Activated naive CD4-positive, alpha-beta T cell treated with anti-CD3 and anti-CD28 coated beads, Interleukin-2, amount 10 ng/mL, durations not matched to agents 7 days and 5 days (primary cell): ENCODE data around the gene KCNJ18.
"Not testable (repeated sequence)": the region's sequence is repeated elsewhere in the genome, so short reads cannot be mapped to it uniquely, and the experiment has no call there.

Experiments used
- CTCF ChIA-PET: fragments of 350-600 bp; sonication (Branson Sonifier 250); formaldehyde crosslinking; loops from one replicate; lab custom pipeline; 2021; ENCODE audit warnings: antibody characterized with exemption; lab: Charles Lee
- DNase-seq: peaks from one replicate; pipeline ENCODE4 v3.0.0-alpha.2; 2020
- H3K27ac Mint-ChIP-seq: one replicate; pipeline ENCODE4 v1.8.0; 2021; ENCODE audit warnings: mild to moderate bottlenecking, moderate library complexity, mixed read lengths
- H3K27me3 Mint-ChIP-seq: one replicate; pipeline ENCODE4 v1.8.0; 2021; ENCODE audit warnings: mild to moderate bottlenecking, mixed read lengths
- H3K36me3 Mint-ChIP-seq: one replicate; pipeline ENCODE4 v1.8.0; 2021; ENCODE audit warnings: mixed read lengths
- H3K4me1 Mint-ChIP-seq: one replicate; pipeline ENCODE4 v1.8.0; 2021; ENCODE audit warnings: mixed read lengths
- H3K4me3 Mint-ChIP-seq: one replicate; pipeline ENCODE4 v1.8.0; 2021; ENCODE audit warnings: mild to moderate bottlenecking, moderate library complexity, mixed read lengths
- H3K9me3 Mint-ChIP-seq: one replicate; pipeline ENCODE4 v1.8.0; 2021; ENCODE audit warnings: mixed read lengths

Gene KCNJ18

DNA sequence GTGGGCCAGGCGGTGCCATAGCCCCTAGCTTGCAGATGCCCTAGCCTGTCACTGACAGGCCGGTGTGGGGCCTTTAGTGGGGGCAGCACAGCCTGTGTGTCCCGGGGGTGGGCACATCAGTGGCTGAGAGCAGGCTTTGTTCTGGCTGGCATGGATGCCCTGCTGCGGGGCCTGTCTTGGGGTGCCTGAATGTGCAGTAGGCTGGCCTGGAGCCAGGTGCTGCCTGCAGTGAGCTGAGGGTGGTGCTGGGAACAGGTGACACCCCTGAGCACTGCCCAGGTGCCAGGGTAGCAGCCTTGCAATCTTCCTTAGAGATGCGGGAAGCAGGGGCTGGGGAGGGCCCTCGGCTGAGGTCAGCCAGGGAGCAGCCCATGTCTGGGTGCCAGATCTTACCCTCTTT, 8.8 kb downstream of the KCNJ18 start:
- H3K4me3 Mint-ChIP-seq, CTCF ChIA-PET: not testable (repeated sequence)
- H3K9me3 Mint-ChIP-seq = peaks cover 10% of the 10 kb centered on the region

DNA sequence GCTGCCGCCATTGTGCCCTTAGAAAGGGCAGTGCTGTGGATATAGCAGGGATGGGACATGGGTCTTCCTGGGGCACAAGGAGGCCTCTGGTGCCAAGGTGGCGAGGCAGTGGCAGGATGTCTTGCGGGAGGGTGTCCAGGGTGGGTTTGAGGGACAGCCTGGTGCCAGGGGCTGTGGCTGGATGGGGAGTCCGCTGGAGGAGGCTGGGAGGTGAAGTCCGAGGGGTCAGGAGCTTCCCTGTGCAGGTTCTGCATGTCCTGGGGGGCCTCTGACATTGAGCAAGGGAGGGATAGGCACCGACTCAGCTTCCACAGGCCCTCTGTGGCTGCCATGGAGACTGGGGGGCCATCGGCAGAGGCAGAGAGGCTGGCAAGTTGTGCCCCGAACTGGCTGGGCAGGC, 9.7 kb downstream of the KCNJ18 start:
- H3K36me3 Mint-ChIP-seq, H3K9me3 Mint-ChIP-seq, H3K27me3 Mint-ChIP-seq, DNase-seq, H3K4me3 Mint-ChIP-seq, CTCF ChIA-PET, H3K27ac Mint-ChIP-seq, H3K4me1 Mint-ChIP-seq: not testable (repeated sequence)

More for the DNA sequence above, 8.8 kb downstream of the KCNJ18 start:
- not testable (repeated sequence) for H3K27ac Mint-ChIP-seq, H3K36me3 Mint-ChIP-seq, H3K4me1 Mint-ChIP-seq, H3K27me3 Mint-ChIP-seq, DNase-seq

DNA sequence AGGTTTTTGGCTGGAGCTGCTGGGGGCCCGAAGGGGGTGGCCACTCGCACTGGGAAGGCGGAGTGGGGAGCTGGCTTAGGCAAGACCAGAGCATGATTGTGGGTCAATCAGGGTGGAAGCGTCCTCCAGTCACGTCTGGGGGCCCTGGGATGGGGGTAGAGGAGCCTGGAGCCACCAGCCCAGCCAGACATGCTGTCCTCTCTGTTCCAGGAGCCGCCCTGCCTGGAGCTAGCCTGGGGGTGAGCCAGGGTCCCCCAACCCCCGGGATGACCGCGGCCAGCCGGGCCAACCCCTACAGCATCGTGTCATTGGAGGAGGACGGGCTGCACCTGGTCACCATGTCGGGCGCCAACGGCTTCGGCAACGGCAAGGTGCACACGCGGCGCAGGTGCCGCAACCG, 10.2 kb downstream of the KCNJ18 start:
- DNase-seq, H3K4me1 Mint-ChIP-seq, H3K4me3 Mint-ChIP-seq, H3K9me3 Mint-ChIP-seq, H3K27ac Mint-ChIP-seq, H3K27me3 Mint-ChIP-seq, CTCF ChIA-PET, H3K36me3 Mint-ChIP-seq: not testable (repeated sequence)

DNA sequence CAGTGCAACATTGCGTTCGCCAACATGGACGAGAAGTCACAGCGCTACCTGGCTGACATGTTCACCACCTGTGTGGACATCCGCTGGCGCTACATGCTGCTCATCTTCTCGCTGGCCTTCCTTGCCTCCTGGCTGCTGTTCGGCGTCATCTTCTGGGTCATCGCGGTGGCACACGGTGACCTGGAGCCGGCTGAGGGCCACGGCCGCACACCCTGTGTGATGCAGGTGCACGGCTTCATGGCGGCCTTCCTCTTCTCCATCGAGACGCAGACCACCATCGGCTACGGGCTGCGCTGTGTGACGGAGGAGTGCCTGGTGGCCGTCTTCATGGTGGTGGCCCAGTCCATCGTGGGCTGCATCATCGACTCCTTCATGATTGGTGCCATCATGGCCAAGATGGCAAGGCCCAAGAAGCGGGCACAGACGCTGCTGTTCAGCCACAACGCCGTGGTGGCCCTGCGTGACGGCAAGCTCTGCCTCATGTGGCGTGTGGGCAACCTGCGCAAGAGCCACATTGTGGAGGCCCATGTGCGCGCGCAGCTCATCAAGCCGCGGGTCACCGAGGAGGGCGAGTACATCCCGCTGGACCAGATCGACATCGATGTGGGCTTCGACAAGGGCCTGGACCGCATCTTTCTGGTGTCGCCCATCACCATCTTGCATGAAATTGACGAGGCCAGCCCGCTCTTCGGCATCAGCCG, 10.8 kb downstream of the KCNJ18 start:
- H3K36me3 Mint-ChIP-seq, DNase-seq, H3K27ac Mint-ChIP-seq, H3K4me1 Mint-ChIP-seq, H3K4me3 Mint-ChIP-seq, CTCF ChIA-PET, H3K27me3 Mint-ChIP-seq: not testable (repeated sequence)
- peaks cover 10% of the 10 kb centered on the region for H3K9me3 Mint-ChIP-seq

DNA sequence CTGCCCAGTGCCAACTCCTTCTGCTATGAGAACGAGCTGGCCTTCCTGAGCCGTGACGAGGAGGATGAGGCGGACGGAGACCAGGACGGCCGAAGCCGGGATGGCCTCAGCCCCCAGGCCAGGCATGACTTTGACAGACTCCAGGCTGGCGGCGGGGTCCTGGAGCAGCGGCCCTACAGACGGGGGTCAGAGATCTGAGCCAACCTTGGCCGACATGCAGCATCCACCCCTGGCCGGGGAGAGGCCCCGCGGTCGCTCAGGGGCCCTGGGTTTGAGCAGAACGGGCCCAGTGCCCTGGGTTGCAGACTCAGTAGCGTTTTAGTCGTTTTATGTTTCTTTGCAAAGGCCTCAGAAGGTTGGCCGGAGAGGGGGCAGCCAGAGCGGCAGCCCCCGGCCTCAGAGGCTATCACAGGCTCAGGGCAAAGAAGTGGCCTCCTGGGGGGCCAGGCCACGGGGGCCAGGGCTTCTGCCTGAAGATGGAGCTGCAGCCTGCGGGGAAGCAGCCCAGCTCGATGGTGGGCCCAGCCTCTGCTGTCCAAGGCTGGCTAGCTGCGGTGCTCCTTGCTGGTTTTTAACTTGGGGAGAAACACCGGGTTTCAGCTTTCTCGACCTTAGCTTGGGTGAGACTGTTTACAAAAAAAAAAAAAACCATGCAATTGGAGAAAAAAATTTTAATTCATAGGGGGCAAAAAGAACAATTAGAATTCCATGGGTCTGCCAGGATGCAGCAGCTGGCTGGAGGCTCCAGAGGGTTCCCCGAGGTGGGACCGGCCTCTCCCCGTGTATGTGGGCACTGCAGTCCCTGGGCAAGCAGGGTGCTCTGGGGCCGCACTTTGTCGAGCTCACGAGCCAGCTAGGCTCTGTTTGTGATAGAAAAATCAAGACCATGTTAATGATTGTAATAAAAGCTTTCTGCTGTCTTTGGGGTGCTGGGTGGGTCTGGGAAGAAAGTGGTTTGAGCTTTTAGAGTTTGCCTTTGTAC, 11.9 kb downstream of the KCNJ18 start:
- H3K4me1 Mint-ChIP-seq, DNase-seq, H3K27me3 Mint-ChIP-seq, H3K4me3 Mint-ChIP-seq, H3K27ac Mint-ChIP-seq, H3K36me3 Mint-ChIP-seq, CTCF ChIA-PET: not testable (repeated sequence)
- peaks cover 10% of the 10 kb centered on the region for H3K9me3 Mint-ChIP-seq

DNA sequence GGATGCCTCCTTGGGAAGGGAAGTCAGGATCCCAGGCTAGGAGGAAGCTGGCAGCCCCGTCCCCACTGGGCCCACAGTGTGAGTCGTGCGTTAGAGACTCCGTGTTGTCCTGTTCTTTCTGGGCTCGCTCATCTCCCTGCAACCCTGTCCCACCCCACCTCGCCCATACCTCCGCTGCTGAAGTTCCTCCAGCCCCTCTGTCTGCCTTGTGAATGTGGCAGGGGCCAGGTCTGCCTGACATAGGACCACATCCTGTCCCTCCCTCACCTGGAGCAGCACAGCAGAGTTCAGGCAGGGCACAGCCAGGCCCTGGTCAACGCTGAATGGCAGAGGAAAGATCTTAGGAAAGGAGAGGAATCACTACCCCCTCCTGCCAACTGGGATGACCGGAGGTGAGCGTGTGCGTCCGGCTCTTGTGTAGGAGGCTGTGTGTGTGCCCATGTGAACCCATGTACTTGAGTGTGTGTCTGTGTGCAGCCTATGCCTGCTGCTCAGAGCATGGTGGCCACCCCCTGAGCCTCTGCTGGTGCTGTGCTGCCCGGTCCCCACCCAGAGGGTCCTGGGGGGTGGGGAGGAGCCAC, 12.8 kb downstream of the KCNJ18 start:
- no peak for DNase-seq
- no peaks in the 10 kb centered on the region for H3K27me3 Mint-ChIP-seq
- no peak overlapping the region for H3K4me3 Mint-ChIP-seq
- peaks cover 10% of the 10 kb centered on the region for H3K9me3 Mint-ChIP-seq
- no peaks in the 10 kb centered on the region for H3K4me1 Mint-ChIP-seq
- no peaks in the 10 kb centered on the region for H3K36me3 Mint-ChIP-seq
- CTCF ChIA-PET = no interaction called here
- no peak overlapping the region for H3K27ac Mint-ChIP-seq

DNA sequence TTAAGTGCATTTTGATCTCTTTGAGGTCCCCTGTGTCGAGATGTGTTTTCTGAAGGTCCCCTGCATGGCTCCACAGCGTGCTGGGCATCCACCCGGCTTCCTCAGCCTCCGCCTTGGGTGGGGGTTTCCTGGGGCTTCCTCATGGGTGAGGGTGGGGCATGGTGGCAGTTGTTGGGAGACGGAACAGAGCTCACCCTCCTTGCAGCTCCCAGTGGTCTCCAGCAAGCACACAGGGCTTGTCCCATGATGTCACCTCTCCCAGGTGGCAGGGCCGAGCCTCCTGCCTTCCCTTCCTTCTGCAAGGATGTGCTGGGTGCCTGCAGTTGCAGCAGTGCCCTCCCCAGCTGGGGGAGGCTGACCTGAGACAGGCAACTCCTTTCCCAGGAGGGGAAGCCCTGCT, 13.4 kb downstream of the KCNJ18 start:
- H3K9me3 Mint-ChIP-seq = peaks cover 10% of the 10 kb centered on the region
- H3K36me3 Mint-ChIP-seq, H3K27me3 Mint-ChIP-seq, H3K27ac Mint-ChIP-seq, CTCF ChIA-PET, H3K4me1 Mint-ChIP-seq, H3K4me3 Mint-ChIP-seq, DNase-seq: not testable (repeated sequence)

DNA sequence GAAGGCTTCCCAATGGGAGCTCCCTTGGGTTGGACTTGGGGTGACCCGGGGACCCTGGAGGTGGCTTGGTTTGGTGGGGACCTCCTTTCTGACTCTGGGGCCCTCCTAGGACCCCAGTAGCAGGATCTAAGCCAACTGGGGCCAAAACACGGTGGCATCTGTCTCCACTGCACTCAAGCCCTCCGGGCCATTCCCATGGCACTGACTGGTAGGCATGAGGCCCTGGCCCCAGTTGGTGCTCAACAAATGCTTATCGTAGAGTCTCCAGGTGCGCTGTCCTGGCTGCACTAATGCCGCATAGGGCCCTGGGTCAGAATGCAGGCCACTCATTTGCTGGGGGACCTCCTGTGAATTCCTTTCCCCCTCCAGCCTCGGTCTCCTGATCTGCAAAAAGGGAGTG, 14.2 kb downstream of the KCNJ18 start:
- H3K4me3 Mint-ChIP-seq, H3K4me1 Mint-ChIP-seq, H3K27ac Mint-ChIP-seq, CTCF ChIA-PET, DNase-seq, H3K36me3 Mint-ChIP-seq, H3K27me3 Mint-ChIP-seq: not testable (repeated sequence)
- H3K9me3 Mint-ChIP-seq = peaks cover 10% of the 10 kb centered on the region

DNA sequence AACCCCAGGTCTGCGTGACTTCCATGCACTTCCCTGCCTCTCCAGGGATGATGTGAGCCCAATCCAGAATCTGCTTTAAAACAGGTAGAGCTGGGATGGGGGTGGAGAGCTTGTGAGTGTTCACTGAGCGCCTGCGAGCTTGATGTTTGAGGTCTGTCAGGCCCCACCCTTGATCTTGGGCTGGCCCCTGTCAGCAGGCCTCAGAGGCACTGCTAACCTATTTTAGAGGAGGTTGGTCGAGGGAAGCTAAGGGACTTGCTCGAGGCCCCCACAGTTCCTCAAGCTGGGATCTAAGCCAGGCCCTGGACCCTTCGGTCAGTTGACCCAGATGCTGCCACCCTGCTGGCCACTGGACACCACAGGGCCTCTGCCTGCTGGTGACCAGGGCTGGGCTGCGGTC, 14.8 kb downstream of the KCNJ18 start:
- H3K4me1 Mint-ChIP-seq, CTCF ChIA-PET, H3K36me3 Mint-ChIP-seq, H3K27ac Mint-ChIP-seq, H3K27me3 Mint-ChIP-seq, H3K4me3 Mint-ChIP-seq, DNase-seq: not testable (repeated sequence)
- H3K9me3 Mint-ChIP-seq = peaks cover 13% of the 10 kb centered on the region

DNA sequence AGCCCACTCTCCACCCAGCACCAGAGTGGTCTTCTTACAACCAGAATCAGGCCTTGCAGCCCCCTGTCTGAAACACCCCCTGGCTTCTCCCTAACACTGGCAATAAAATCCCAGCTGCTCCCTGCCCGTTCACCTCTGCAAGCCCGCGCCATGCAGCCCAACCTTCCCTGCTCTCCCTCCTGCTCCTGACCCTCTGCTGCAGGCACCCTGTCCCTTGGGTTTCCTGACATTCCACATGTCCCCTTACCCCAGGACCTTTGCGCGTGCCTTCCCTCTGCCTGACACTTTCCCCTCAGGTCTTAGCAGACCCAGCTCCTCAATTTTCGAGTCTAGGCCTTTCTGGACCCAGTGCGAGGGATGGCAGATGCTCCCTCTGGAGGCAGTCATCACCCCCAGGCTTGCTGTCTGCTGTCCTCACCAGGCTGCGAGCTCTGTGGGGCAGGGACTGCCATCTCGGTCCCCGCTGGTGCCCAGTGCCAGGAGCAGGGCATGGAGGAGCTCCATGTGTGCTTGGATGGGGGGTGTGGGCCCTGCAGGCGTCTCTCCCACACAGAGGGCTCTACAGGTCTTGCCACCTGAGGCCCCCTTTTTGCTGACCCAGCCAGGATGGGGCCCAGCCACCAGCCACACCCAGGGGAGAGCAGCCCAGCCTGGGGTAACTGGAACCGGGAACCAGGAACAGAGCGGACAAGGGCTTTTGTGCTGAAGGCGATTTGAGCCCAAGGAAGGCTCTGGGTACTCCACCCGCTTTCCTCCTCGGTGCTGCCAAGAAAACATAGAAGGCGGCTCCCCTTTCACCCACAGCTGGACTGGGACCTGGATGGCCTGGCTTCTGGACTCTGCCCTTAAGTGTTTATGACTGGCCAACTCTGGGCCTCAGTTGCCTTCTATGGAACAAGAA, 15.6 kb downstream of the KCNJ18 start:
- DNase-seq, CTCF ChIA-PET, H3K36me3 Mint-ChIP-seq, H3K4me3 Mint-ChIP-seq, H3K27ac Mint-ChIP-seq, H3K4me1 Mint-ChIP-seq, H3K27me3 Mint-ChIP-seq: not testable (repeated sequence)
- peaks cover 13% of the 10 kb centered on the region for H3K9me3 Mint-ChIP-seq

DNA sequence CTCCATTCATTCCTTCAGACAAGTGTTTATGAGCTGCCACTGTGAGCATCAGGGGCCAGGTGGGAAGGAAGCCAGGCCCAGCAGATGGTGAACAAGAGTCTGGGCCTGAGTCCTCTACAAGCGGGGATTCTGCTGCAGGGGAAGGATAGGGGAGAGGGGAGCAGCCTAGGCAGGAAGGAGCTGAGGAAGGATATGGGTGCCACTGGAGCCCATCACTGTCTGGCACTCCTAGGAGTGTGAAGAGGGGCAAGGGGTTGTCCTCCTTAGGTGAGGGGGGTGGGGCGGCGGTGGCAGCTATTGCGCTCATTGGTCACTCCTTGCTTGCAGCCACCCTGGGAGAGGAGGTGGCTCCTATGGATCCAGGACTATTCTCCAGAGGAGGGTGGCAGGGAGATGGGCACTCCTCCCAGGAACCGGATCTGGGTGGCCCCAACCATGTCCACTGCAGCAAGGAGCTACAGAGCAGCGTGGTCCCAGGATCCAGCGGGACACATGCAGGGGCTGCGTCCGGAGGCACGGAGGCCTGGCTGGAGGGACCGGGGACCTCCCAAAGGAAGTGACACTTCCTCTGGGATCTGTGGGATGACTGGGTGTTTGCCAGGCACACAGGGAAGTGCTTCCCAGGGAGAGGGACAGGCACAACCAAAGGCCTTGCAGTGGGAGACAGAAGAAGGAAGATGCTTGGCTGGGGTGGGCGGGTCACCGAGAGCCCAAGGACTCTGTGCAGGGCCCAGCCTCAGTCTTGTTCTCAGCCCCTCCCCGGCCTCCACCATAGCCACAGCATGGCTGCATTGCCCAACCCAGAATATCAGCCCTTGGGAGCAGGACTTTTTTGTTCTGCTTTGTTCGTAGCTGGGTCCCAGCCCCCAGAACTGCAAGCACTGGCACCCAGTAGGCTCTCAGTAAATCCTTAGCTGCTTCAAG, 16.6 kb downstream of the KCNJ18 start:
- CTCF ChIA-PET, H3K4me3 Mint-ChIP-seq, DNase-seq, H3K36me3 Mint-ChIP-seq, H3K27ac Mint-ChIP-seq, H3K27me3 Mint-ChIP-seq, H3K4me1 Mint-ChIP-seq: not testable (repeated sequence)
- H3K9me3 Mint-ChIP-seq = peaks cover 13% of the 10 kb centered on the region

DNA sequence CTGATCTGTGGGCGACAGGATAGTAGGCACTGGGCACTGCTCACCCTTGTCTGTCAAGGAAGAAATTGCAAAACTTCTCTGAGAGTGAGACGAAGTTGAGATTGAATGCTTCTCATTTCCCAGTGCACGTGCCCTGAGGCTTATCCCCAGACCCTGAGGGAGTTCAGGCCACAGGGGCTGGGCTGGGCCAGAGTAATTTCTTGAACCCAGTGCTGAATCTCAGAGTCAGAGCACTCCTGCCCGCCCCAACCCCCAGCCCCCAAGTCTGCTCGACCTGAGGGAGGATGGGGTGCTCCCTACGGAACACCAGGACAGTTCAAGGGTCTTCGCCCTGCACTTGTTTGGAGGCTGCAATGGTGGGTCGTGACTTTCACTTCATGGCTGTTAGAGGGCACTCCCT, 17.7 kb downstream of the KCNJ18 start:
- H3K4me3 Mint-ChIP-seq, H3K4me1 Mint-ChIP-seq, H3K36me3 Mint-ChIP-seq, CTCF ChIA-PET, DNase-seq, H3K9me3 Mint-ChIP-seq, H3K27me3 Mint-ChIP-seq, H3K27ac Mint-ChIP-seq: not testable (repeated sequence)

DNA sequence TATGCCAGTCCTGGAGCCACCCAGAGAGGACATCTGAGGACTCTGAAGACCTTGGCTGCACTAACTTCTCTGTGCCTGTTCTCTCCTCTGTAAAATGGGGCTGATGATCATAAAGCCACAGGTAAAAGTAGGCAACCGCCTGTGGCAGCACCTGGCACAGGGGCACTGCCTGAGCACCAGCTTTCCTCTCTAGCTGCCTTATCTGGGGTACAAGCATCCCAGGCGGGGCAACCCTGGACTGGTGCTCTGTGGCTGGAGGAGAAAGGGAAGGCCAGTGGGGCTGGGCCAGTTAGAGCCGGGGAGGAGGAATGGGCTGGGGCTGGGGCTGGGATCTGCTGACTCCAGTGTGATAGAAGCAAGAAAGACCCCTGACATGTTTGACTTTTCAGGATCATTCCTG, 18.2 kb downstream of the KCNJ18 start:
- H3K4me3 Mint-ChIP-seq, DNase-seq, H3K27ac Mint-ChIP-seq, H3K27me3 Mint-ChIP-seq, H3K4me1 Mint-ChIP-seq, H3K9me3 Mint-ChIP-seq, CTCF ChIA-PET, H3K36me3 Mint-ChIP-seq: not testable (repeated sequence)
